Natural killer cell (primary cell): ENCODE results near the gene HSPB2. TPM values are rescaled to one million over a fixed set of nuclear protein-coding genes. Genes with fewer than 3 reads are reported as not detected.

Source experiments
- ATAC-seq, 3 donors: fragments of 150-1000 bp in 2 of 3; fragments of 200-7000 bp in 1 of 3; cut with Tn5 transposase; 1 replicate in 1 of 3; 2 replicates in 2 of 3; pipeline ENCODE4 v1.10.0; 2021; ENCODE audit warnings: mild to moderate bottlenecking in 2 of 3, moderate library complexity in 2 of 3
- DNase-seq, 2 donors: peaks; one replicate each; pipeline versions ENCODE4 v3.0.0 to v3.0.0-alpha.2; 2013 to 2021; ENCODE audit warnings: mixed read lengths in 1 of 2
- H3K27ac ChIP-seq: one replicate; pipeline ENCODE4 v1.5.1; 2013; ENCODE audit warnings: mild to moderate bottlenecking, low read length
- H3K27me3 ChIP-seq: one replicate; pipeline ENCODE4 v1.6.1; 2013; ENCODE audit warnings: low read length; ENCODE audit not compliant: control insufficient read depth, insufficient read depth
- H3K36me3 ChIP-seq: one replicate; pipeline ENCODE4 v1.6.1; 2013; ENCODE audit warnings: low read length; ENCODE audit not compliant: control insufficient read depth, insufficient read depth
- H3K4me1 ChIP-seq: one replicate; pipeline ENCODE4 v1.6.1; 2013; ENCODE audit warnings: low read length; ENCODE audit not compliant: control insufficient read depth, insufficient read depth
- H3K4me3 ChIP-seq: one replicate; pipeline ENCODE4 v1.5.1; 2013; ENCODE audit warnings: low read length
- H3K9me3 ChIP-seq: one replicate; pipeline ENCODE4 v1.6.1; 2013; ENCODE audit warnings: low read length; ENCODE audit not compliant: control insufficient read depth, insufficient read depth
- H3K27ac Mint-ChIP-seq, 2 donors: one replicate each; pipeline ENCODE4 v1.8.0; 2022; ENCODE audit warnings: mild to moderate bottlenecking in 2 of 2, mixed read lengths in 2 of 2, moderate library complexity in 1 of 2
- H3K27me3 Mint-ChIP-seq, 2 donors: one replicate each; pipeline ENCODE4 v1.8.0; 2022; ENCODE audit warnings: low read depth in 2 of 2, mixed read lengths in 2 of 2
- H3K36me3 Mint-ChIP-seq: one replicate; pipeline ENCODE4 v1.8.0; 2022; ENCODE audit warnings: mixed read lengths
- H3K4me1 Mint-ChIP-seq, 2 donors: one replicate each; pipeline ENCODE4 v1.8.0; 2022; ENCODE audit warnings: mixed read lengths in 2 of 2
- H3K4me3 Mint-ChIP-seq: one replicate; pipeline ENCODE4 v1.8.0; 2022; ENCODE audit warnings: mild to moderate bottlenecking, moderate library complexity, mixed read lengths
- H3K9me3 Mint-ChIP-seq, 2 donors: one replicate each; pipeline ENCODE4 v1.8.0; 2022; ENCODE audit warnings: mixed read lengths in 2 of 2
- CTCF ChIP-seq: fragments of 200-600 bp; IDR thresholded peaks from one replicate; pipeline ENCODE4 v1.8.0; 2022; ENCODE audit warnings: antibody characterized with exemption
- WGBS: methylation state at CpG from one replicate; pipeline ENCODE4 v1.1.7; 2013; ENCODE audit warnings: missing lambda C conversion rate; ENCODE audit not compliant: insufficient coverage; 5-methylcytosine and 5-hydroxymethylcytosine counted together
- intact Hi-C: fragments of 100-400 bp; cut with micrococcal nuclease; formaldehyde crosslinking; loops from one replicate; pipeline ENCODE4 v1.14.2; 2022
- total RNA-seq, 4 donors: library from RNA; stranded (reverse); fragments of 120-200 nt in 1 of 4; gene quantifications; one replicate each; pipeline versions ENCODE4 v1.2.3 to v1.2.4, GENCODE V29; 2013 to 2022

The HSPB2 gene
- total RNA-seq, 3 donors from 2014 or later (not counting 1 experiment from before 2014, with no cell fraction given), result not detected

- DNase-seq, result no peak
- Mint-ChIP-seq H3K36me3 (no peaks in the 10 kb centered on the region), H3K4me3 (no peak overlapping the region), H3K27ac (no peak overlapping the region), H3K9me3 (no peaks in the 10 kb centered on the region), H3K4me1 (peaks cover 5 to 18% of the 10 kb centered on the region in 2 donors), H3K27me3 (peaks cover 15 to 24% of the 10 kb centered on the region in 2 donors)
- no peak for ATAC-seq
- TF ChIP-seq CTCF, result no peak
- intact Hi-C loops, result no loop called here
- peaks cover 15% of the 10 kb centered on the region for H3K4me1 ChIP-seq
- H3K9me3 ChIP-seq, result no peaks in the 10 kb centered on the region
- H3K4me3 ChIP-seq, result no peak overlapping the region
- 20% methylated on average over 2 of the region's 2 CpGs for WGBS
- H3K36me3 ChIP-seq, result no peaks in the 10 kb centered on the region
- H3K27ac ChIP-seq, result no peak overlapping the region
- H3K27me3 ChIP-seq, result no peaks in the 10 kb centered on the region
Measured at GRCh38 chr11:111922803-111923202, 10.3 kb downstream of the HSPB2 start.

- WGBS, result 94% methylated on average over 5 of the region's 5 CpGs
- H3K36me3 ChIP-seq, result no peaks in the 10 kb centered on the region
- H3K4me1 ChIP-seq, result peaks cover 15% of the 10 kb centered on the region
- no peak overlapping the region for H3K27ac ChIP-seq
- no peaks in the 10 kb centered on the region for H3K9me3 ChIP-seq
- Mint-ChIP-seq H3K4me1 (peaks cover 5 to 18% of the 10 kb centered on the region in 2 donors), H3K36me3 (no peaks in the 10 kb centered on the region), H3K27me3 (peaks cover 15 to 24% of the 10 kb centered on the region in 2 donors), H3K4me3 (no peak overlapping the region), H3K27ac (no peak overlapping the region), H3K9me3 (no peaks in the 10 kb centered on the region)
- no peak for TF ChIP-seq CTCF
- no peak for DNase-seq
- no peak overlapping the region for H3K4me3 ChIP-seq
- no peaks in the 10 kb centered on the region for H3K27me3 ChIP-seq
- intact Hi-C loops, result no loop called here
- no peak for ATAC-seq
Measured at GRCh38 chr11:111923351-111923788, 10.8 kb downstream of the HSPB2 start.

GRCh38 chr11:111923951-111924350, 11.4 kb downstream of the HSPB2 start:
- no peak overlapping the region for H3K27ac Mint-ChIP-seq

More at GRCh38 chr11:111923951-111924350, 11.4 kb downstream of the HSPB2 start:
- TF ChIP-seq CTCF, result no peak
- ATAC-seq (no peak), DNase-seq (no peak)
- H3K36me3 Mint-ChIP-seq, result no peaks in the 10 kb centered on the region
- no peaks in the 10 kb centered on the region for H3K9me3 Mint-ChIP-seq
- H3K27me3 Mint-ChIP-seq, result peaks cover 15 to 24% of the 10 kb centered on the region in 2 donors
- H3K4me3 Mint-ChIP-seq, result no peak overlapping the region
- intact Hi-C loops, result no loop called here
- Histone ChIP-seq H3K36me3 (no peaks in the 10 kb centered on the region), H3K4me3 (no peak overlapping the region), H3K4me1 (peaks cover 15% of the 10 kb centered on the region), H3K27me3 (no peaks in the 10 kb centered on the region), H3K9me3 (no peaks in the 10 kb centered on the region), H3K27ac (no peak overlapping the region)
- peaks cover 5 to 18% of the 10 kb centered on the region in 2 donors for H3K4me1 Mint-ChIP-seq
